Lower leg skin (tissue), 4 donors: Measurements from ENCODE around the gene STX1B. TPM values are rescaled to one million over a fixed set of nuclear protein-coding genes. Genes with fewer than 3 reads are reported as not detected.

Source experiments
- DNase-seq, 2 donors: peaks; one replicate each; pipeline ENCODE4 v3.0.0-alpha.2; 2019; ENCODE audit warnings: low spot score in 2 of 2
- H3K4me3 ChIP-seq: fragments of 200-600 bp; sonication (generic); 2 replicates; pipeline ENCODE4 v1.5.1; 2017; ENCODE audit warnings: mild to moderate bottlenecking, low read depth; ENCODE audit not compliant: poor library complexity, severe bottlenecking
- CTCF ChIP-seq, 3 donors: fragments of 450-650 bp; IDR thresholded peaks; one replicate each; pipeline ENCODE4 v1.5.1; 2016; ENCODE audit warnings: antibody characterized with exemption in 3 of 3, mild to moderate bottlenecking in 3 of 3, moderate library complexity in 2 of 3
- POLR2A ChIP-seq, 2 donors: fragments of 450-650 bp; IDR thresholded peaks; one replicate each; pipeline ENCODE4 v1.6.1; 2016 to 2017; ENCODE audit warnings: antibody characterized with exemption in 2 of 2, mild to moderate bottlenecking in 1 of 2, moderate library complexity in 1 of 2
- WGBS, 2 donors: methylation state at CpG; one replicate each; pipeline ENCODE4 v1.1.5; 2018; 5-methylcytosine and 5-hydroxymethylcytosine counted together
- intact Hi-C: fragments of 100-400 bp; cut with DNase I; formaldehyde crosslinking; loops from one replicate; pipeline ENCODE4 v1.15.0; 2023; ENCODE audit warnings: low total_unique reads
- total RNA-seq, 4 donors: library from RNA; depleted of rRNA; stranded (reverse); fragments of >200 nt; gene quantifications; one replicate each; pipeline ENCODE4 v1.1.0, GENCODE V29; 2016

The STX1B gene
- total RNA-seq, 4 donors from 2014 or later, result 0.32 to 1.4 (median 0.44) TPM

- intact Hi-C loops, result loop anchor here (5.0 to 10.0 kb wide), 3 partner anchors 162 to 890 kb away; partner anchors contain the start of genes ZNF267 and ZNF843
- 48 to 55% methylated on average over 16 to 17 of the region's 17 CpGs for WGBS, 2 donors
- TF ChIP-seq POLR2A (IDR thresholded peaks at IDR 0.05), result no peak
- no peak for TF ChIP-seq CTCF (IDR thresholded peaks at IDR 0.05)
- DNase-seq, result no peak
- no peak overlapping the region for H3K4me3 ChIP-seq
Measured at GRCh38 chr16:30982548-30983288, 27.7 kb downstream of the STX1B start.

- WGBS, 2 donors, result 93 to 97% methylated on average over 11 to 14 of the region's 14 CpGs
- intact Hi-C loops, result loop anchor here (5.0 to 10.0 kb wide), 3 partner anchors 164 to 891 kb away; partner anchors contain the start of genes ZNF267 and ZNF843
- no peak for DNase-seq
- TF ChIP-seq CTCF (IDR thresholded peaks at IDR 0.05) (no peak), POLR2A (IDR thresholded peaks at IDR 0.05) (no peak)
- H3K4me3 ChIP-seq, result no peak overlapping the region
Measured at GRCh38 chr16:30980959-30981358, 29.5 kb downstream of the STX1B start.

GRCh38 chr16:30980434-30980833, 30.0 kb downstream of the STX1B start:
- intact Hi-C loops, result loop anchor here (5.0 to 10.0 kb wide), 3 partner anchors 164 to 892 kb away; partner anchors contain the start of genes ZNF267 and ZNF843
- H3K4me3 ChIP-seq, result no peak overlapping the region
- WGBS, 2 donors, result 88 to 91% methylated on average over 25 to 29 of the region's 29 CpGs
- DNase-seq, result no peak
- no peak for TF ChIP-seq CTCF (IDR thresholded peaks at IDR 0.05)
- no peak for TF ChIP-seq POLR2A (IDR thresholded peaks at IDR 0.05)

- DNase-seq, result no peak
- H3K4me3 ChIP-seq, result no peak overlapping the region
- no peak for TF ChIP-seq CTCF (IDR thresholded peaks at IDR 0.05)
- no peak for TF ChIP-seq POLR2A (IDR thresholded peaks at IDR 0.05)
- intact Hi-C loops, result loop anchor here (5.0 to 10.0 kb wide), 3 partner anchors 165 to 892 kb away; partner anchors contain the start of genes ZNF267 and ZNF843
- 89 to 94% methylated on average over 15 of the region's 15 CpGs for WGBS, 2 donors
Measured at GRCh38 chr16:30980023-30980371, 30.4 kb downstream of the STX1B start.

GRCh38 chr16:30979170-30980022, 31.0 kb downstream of the STX1B start:
- no peak for TF ChIP-seq POLR2A (IDR thresholded peaks at IDR 0.05)
- TF ChIP-seq CTCF (IDR thresholded peaks at IDR 0.05), result no peak
- 89 to 92% methylated on average over 41 to 56 of the region's 62 CpGs for WGBS, 2 donors
- DNase-seq, result no peak
- H3K4me3 ChIP-seq, result no peak overlapping the region
- intact Hi-C loops, result loop anchor here (5.0 to 10.0 kb wide), 3 partner anchors 165 to 893 kb away; partner anchors contain the start of genes ZNF267 and ZNF843
